GM12878 (cell line): ENCODE measurements around the gene TBKBP1. TPM values are rescaled to one million over a fixed set of nuclear protein-coding genes. Genes with fewer than 3 reads are reported as not detected.

Experiments used
- ATAC-seq: fragments of 200-7000 bp; cut with Tn5 transposase; 3 replicates; pipeline ENCODE4 v1.9.1; 2020; ENCODE audit warnings: mild to moderate bottlenecking, moderate library complexity
- BruUV-seq: library from RNA; stranded (reverse); fragments of 400-500 nt; replicated peaks from 2 replicates; lab custom pipeline; 2021; lab: Mats Ljungman, UMichigan
- CTCF ChIA-PET: fragments of 300-600 bp; sonication (Branson Sonifier 250); formaldehyde crosslinking; extraction: SDS; loops from one replicate; lab custom pipeline; 2021; ENCODE audit warnings: inconsistent platforms; lab: Yijun Ruan, JAX
- POLR2A ChIA-PET: fragments of 350-600 bp; formaldehyde crosslinking; extraction: SDS; loops from one replicate; lab custom pipeline; 2021; ENCODE audit warnings: inconsistent platforms; lab: Charles Lee
- RAD21 ChIA-PET: fragments of 300-600 bp; sonication (Branson Sonifier 250); formaldehyde crosslinking; loops from one replicate; lab custom pipeline; 2023; ENCODE audit warnings: antibody characterized with exemption; ENCODE audit not compliant: unreplicated experiment; lab: Charles Lee
- SMC1A ChIA-PET: fragments of 300-600 bp; sonication (Branson Sonifier 250); formaldehyde crosslinking; loops from one replicate; lab custom pipeline; 2023; ENCODE audit not compliant: unreplicated experiment, uncharacterized antibody; lab: Charles Lee
- DNase-seq: peaks from one replicate; pipeline ENCODE4 v3.0.0-alpha.2; 2011; ENCODE audit warnings: low read depth, low spot score
- FAIRE-seq: peaks from 3 replicates; lab custom pipeline; 2011; peaks lifted over from hg19 to GRCh38; lab: Jason Lieb, UNC
- H2AFZ ChIP-seq: 2 replicates; pipeline ENCODE4 v1.6.0; 2011; ENCODE audit warnings: low read depth, low read length, control low read depth; ENCODE audit not compliant: control insufficient read depth
- H3K27ac ChIP-seq: 2 replicates; pipeline ENCODE4 v1.5.1; 2011; ENCODE audit warnings: control low read depth; ENCODE audit not compliant: control insufficient read depth, insufficient read depth
- H3K27me3 ChIP-seq, 2 experiments: replicated peaks in 1 of 2; 2 replicates each; pipeline versions ENCODE4 v1.6.0 to v1.6.1; 2011; ENCODE audit warnings: low read length in 1 of 2; ENCODE audit not compliant: control insufficient read depth in 2 of 2, insufficient read depth in 2 of 2
- H3K36me3 ChIP-seq, 2 experiments: 2 replicates each; pipeline ENCODE4 v1.5.1; 2011; ENCODE audit warnings: low read length in 1 of 2; ENCODE audit not compliant: control insufficient read depth in 2 of 2, insufficient read depth in 2 of 2
- H3K4me1 ChIP-seq: 2 replicates; pipeline ENCODE4 v1.6.1; 2011; ENCODE audit warnings: mild to moderate bottlenecking, low read length, moderate library complexity, mixed read lengths; ENCODE audit not compliant: control insufficient read depth, insufficient read depth
- H3K4me2 ChIP-seq: 2 replicates; pipeline ENCODE4 v1.6.0; 2011; ENCODE audit warnings: control low read depth; ENCODE audit not compliant: control insufficient read depth, insufficient read depth
- H3K4me3 ChIP-seq: fragments of 200-600 bp; sonication (generic); 2 replicates; pipeline ENCODE4 v1.5.1; 2016
- H3K79me2 ChIP-seq: 2 replicates; pipeline ENCODE4 v1.6.0; 2011; ENCODE audit warnings: low read length; ENCODE audit not compliant: control insufficient read depth, insufficient read depth
- H3K9ac ChIP-seq: 2 replicates; pipeline ENCODE4 v1.8.0; 2011; ENCODE audit warnings: low read length, control low read depth, mixed read lengths; ENCODE audit not compliant: control insufficient read depth, insufficient read depth
- H3K9me3 ChIP-seq: replicated peaks from 3 replicates; pipeline ENCODE4 v1.5.1; 2011; ENCODE audit warnings: mild to moderate bottlenecking, low read length; ENCODE audit not compliant: control insufficient read depth, insufficient read depth
- H4K20me1 ChIP-seq: 2 replicates; pipeline ENCODE4 v1.6.0; 2011; ENCODE audit not compliant: control insufficient read depth, insufficient read depth
- CREM ChIP-seq: IDR thresholded peaks from 2 replicates; pipeline ENCODE4 v1.6.1; 2014; ENCODE audit warnings: antibody characterized with exemption, low read depth
- RFX5 ChIP-seq: IDR thresholded peaks from 2 replicates; pipeline ENCODE4 v1.6.1; 2011; ENCODE audit warnings: low read depth, low read length, improper control_type of control experiment
- SIX5 ChIP-seq: IDR thresholded peaks from 2 replicates; pipeline ENCODE4 v1.6.1; 2011; ENCODE audit warnings: mild to moderate bottlenecking, low read depth, low read length, moderate library complexity; ENCODE audit not compliant: severe bottlenecking
- SMARCA5 ChIP-seq: fragments of 450-650 bp; IDR thresholded peaks from 2 replicates; pipeline ENCODE4 v1.6.1; 2017; ENCODE audit warnings: mild to moderate bottlenecking
- SRF ChIP-seq, 2 experiments: IDR thresholded peaks; 2 replicates each; pipeline ENCODE4 v1.6.1; 2011; ENCODE audit warnings: low read depth in 2 of 2, low read length in 2 of 2, mild to moderate bottlenecking in 1 of 2, moderate library complexity in 1 of 2
- TARDBP ChIP-seq: IDR thresholded peaks from 2 replicates; pipeline ENCODE4 v1.6.1; 2016; ENCODE audit warnings: borderline replicate concordance
- WGBS: methylation state at CpG from one replicate; pipeline ENCODE4 v1.1.6; 2016; ENCODE audit warnings: low lambda C conversion rate; ENCODE audit not compliant: insufficient replicate concordance, insufficient coverage; ENCODE audit errors: missing lambda C conversion rate; 5-methylcytosine and 5-hydroxymethylcytosine counted together
- in situ Hi-C: fragments of 300-500 bp; cut with MboI; formaldehyde crosslinking; loops from 9 replicates; pipeline ENCODE4 v1.14.3; 2018; ENCODE audit warnings: mixed read lengths
- intact Hi-C: fragments of 100-400 bp; cut with micrococcal nuclease; formaldehyde crosslinking; loops from one replicate; pipeline ENCODE4 v1.14.2; 2022; ENCODE audit not compliant: unreplicated experiment
- polyA plus RNA-seq, 11 experiments: library from polyadenylated mRNA; depleted of rRNA in 4 of 11; unstranded in 6 of 11; stranded (reverse) in 5 of 11; fragments of >200 nt; fragmentation: Nextera tagmentation in 4 of 11; fragmentation: Illumina TruSeq in 1 of 11; extraction: Ambion mirVana in 4 of 11; extraction: Trizol in 1 of 11; gene quantifications; 1 replicate in 1 of 11; 2 replicates in 10 of 11; pipeline versions ENCODE4 v1.2.1 to v1.2.3, GENCODE V29; 2011 to 2016; ENCODE audit warnings: inconsistent platforms in 2 of 11, missing spikeins in 2 of 11, low read depth in 1 of 11
- total RNA-seq, 4 experiments: library from RNA; depleted of rRNA in 3 of 4; stranded (reverse); fragments of >200 nt in 3 of 4; fragmentation: Illumina TruSeq in 1 of 4; extraction: Trizol in 1 of 4; gene quantifications; 2 replicates each; pipeline versions ENCODE4 v1.2.1 to v1.2.3, GENCODE V29; 2013 to 2021
- TF ChIP-seq, protein P1 (sequence below): IDR thresholded peaks from 2 replicates; pipeline ENCODE4 v1.6.1; 2011; ENCODE audit warnings: borderline replicate concordance, low read depth, mild to moderate bottlenecking, moderate library complexity, low read length; ENCODE audit not compliant: insufficient read depth, poor library complexity, severe bottlenecking
- TF ChIP-seq, protein P2 (sequence below): IDR thresholded peaks from 2 replicates; pipeline ENCODE4 v1.6.1; 2012; ENCODE audit warnings: low read length, inconsistent platforms
- TF ChIP-seq, protein P3 (sequence below): fragments of 450-650 bp; IDR thresholded peaks from 2 replicates; pipeline ENCODE4 v1.6.1; 2017; ENCODE audit warnings: low read depth, mild to moderate bottlenecking, moderate library complexity

TBKBP1 gene
- total and polyA plus RNA-seq, 10 of the 15 experiments (the other 5 are each of a cell fraction or from before 2014, with no cell fraction given): 0.11 to 2.7 (median 0.74) TPM; not detected in 3

DNA sequence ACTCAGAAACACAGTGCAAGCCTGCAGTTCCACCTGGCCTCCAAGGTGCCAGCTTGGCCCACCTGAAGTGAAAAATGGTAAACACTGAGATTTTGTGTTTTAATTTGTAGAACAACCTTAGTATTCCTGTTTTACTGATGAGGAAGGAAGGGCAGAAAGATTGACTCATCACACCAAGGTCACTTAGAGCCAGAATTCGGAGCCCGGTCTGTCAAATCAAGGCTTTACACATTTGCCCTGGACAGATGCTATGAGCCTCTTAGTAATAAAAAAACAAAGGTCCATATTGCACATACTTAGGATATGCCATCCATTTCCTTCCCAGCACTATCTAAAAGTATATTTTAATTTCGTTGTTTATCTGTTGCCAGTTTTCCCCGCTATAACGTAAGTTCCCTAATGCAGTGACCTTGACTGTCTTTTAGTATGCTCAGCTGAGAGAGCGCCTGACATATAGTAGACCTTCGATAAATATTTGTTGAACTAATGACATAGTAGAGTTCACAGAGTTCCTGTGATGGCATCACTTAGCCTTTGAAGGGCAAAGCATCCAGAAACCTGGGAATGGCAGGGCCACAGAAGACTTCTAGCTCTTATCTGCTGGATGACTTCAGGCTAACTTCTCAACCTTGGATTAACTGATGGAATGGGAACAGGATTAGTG lies 7.2 kb upstream of the TBKBP1 start:
- in situ Hi-C loops: no loop called here
- BruUV-seq: no TSS peak

More for the DNA sequence above, 7.2 kb upstream of the TBKBP1 start:
- Histone ChIP-seq H3K4me1 (no peaks in the 10 kb centered on the region), H3K4me3 (no peak overlapping the region), H3K9me3 (no peaks in the 10 kb centered on the region), H2AFZ (no peak overlapping the region), H3K79me2 (no peaks in the 10 kb centered on the region), H4K20me1 (no peaks in the 10 kb centered on the region; the same call in 1 of the 2 replicates), H3K27ac (no peak overlapping the region), H3K9ac (no peak overlapping the region), H3K4me2 (no peak overlapping the region), H3K36me3 (peaks cover 10 to 22% of the 10 kb centered on the region in 2 experiments), H3K27me3 (no peaks in the 10 kb centered on the region)
- 0 out of 2 replicates have a peak, but pooled peaks have one; percentile 17 for TF ChIP-seq TARDBP
- TF ChIP-seq, protein P1, sequence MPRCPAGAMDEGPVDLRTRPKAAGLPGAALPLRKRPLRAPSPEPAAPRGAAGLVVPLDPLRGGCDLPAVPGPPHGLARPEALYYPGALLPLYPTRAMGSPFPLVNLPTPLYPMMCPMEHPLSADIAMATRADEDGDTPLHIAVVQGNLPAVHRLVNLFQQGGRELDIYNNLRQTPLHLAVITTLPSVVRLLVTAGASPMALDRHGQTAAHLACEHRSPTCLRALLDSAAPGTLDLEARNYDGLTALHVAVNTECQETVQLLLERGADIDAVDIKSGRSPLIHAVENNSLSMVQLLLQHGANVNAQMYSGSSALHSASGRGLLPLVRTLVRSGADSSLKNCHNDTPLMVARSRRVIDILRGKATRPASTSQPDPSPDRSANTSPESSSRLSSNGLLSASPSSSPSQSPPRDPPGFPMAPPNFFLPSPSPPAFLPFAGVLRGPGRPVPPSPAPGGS: no peak
- TF ChIP-seq, protein P2, sequence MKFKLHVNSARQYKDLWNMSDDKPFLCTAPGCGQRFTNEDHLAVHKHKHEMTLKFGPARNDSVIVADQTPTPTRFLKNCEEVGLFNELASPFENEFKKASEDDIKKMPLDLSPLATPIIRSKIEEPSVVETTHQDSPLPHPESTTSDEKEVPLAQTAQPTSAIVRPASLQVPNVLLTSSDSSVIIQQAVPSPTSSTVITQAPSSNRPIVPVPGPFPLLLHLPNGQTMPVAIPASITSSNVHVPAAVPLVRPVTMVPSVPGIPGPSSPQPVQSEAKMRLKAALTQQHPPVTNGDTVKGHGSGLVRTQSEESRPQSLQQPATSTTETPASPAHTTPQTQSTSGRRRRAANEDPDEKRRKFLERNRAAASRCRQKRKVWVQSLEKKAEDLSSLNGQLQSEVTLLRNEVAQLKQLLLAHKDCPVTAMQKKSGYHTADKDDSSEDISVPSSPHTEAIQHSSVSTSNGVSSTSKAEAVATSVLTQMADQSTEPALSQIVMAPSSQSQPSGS: no peak
- TF ChIP-seq CREM: no peak
- no peak for TF ChIP-seq RFX5
- TF ChIP-seq, protein P3, sequence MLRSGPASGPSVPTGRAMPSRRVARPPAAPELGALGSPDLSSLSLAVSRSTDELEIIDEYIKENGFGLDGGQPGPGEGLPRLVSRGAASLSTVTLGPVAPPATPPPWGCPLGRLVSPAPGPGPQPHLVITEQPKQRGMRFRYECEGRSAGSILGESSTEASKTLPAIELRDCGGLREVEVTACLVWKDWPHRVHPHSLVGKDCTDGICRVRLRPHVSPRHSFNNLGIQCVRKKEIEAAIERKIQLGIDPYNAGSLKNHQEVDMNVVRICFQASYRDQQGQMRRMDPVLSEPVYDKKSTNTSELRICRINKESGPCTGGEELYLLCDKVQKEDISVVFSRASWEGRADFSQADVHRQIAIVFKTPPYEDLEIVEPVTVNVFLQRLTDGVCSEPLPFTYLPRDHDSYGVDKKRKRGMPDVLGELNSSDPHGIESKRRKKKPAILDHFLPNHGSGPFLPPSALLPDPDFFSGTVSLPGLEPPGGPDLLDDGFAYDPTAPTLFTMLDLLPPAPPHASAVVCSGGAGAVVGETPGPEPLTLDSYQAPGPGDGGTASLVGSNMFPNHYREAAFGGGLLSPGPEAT: no peak
- TF ChIP-seq SIX5: no peak
- TF ChIP-seq SRF (IDR thresholded peaks at IDR 0.05; ENCODE audit: low read depth in 2 of 2, low read length in 2 of 2): no peak
- no peak for TF ChIP-seq SMARCA5
- 93% methylated on average over 7 of the region's 7 CpGs for WGBS
- intact Hi-C loops: no loop called here
- CTCF ChIA-PET: interaction anchor here (1.8 kb wide), 1 partner anchor 11 kb away, joined by 5 read pairs; no protein-coding TSS in a partner anchor
- FAIRE-seq (no peak), DNase-seq (no peak), ATAC-seq (no peak)
- RAD21 ChIA-PET: no interaction called here
- POLR2A ChIA-PET: interaction anchor here (1.7 kb wide), 1 partner anchor 38 kb away, joined by 5 read pairs; the partner anchor contains the start of gene KPNB1
- SMC1A ChIA-PET: interaction anchor here (1.6 kb wide), 1 partner anchor 22 kb away, joined by 8 read pairs; no protein-coding TSS in a partner anchor
